ENCODE results near the gene PCBP3. TPM values are rescaled to one million over a fixed set of nuclear protein-coding genes. Genes with fewer than 3 reads are reported as not detected.

The PCBP3 gene
- total and polyA plus RNA-seq, 10 of the 15 experiments (the other 5 are each of a cell fraction or from before 2014, with no cell fraction given): 0.09 to 1.3 (median 0.46) TPM; not detected in 3

GRCh38 chr21:45718413-45718812 lies 74.9 kb downstream of the PCBP3 start:
- Histone ChIP-seq H3K27ac (ENCODE audit: control insufficient read depth, insufficient read depth) (no peak overlapping the region), H3K4me1 (ENCODE audit: control insufficient read depth, insufficient read depth, low read length) (peaks cover 9% of the 10 kb centered on the region), H3K79me2 (ENCODE audit: control insufficient read depth, insufficient read depth, low read length) (no peaks in the 10 kb centered on the region), H3K4me2 (ENCODE audit: control insufficient read depth, insufficient read depth) (no peak overlapping the region), H2AFZ (ENCODE audit: control insufficient read depth, low read depth, low read length) (no peak overlapping the region), H4K20me1 (ENCODE audit: control insufficient read depth, insufficient read depth) (no peaks in the 10 kb centered on the region), H3K9me3 (replicated peaks; ENCODE audit: control insufficient read depth, insufficient read depth, low read length) (no peaks in the 10 kb centered on the region), H3K9ac (ENCODE audit: control insufficient read depth, insufficient read depth, low read length) (no peak overlapping the region), H3K27me3 (replicated peaks in 1 of 2; ENCODE audit: control insufficient read depth in 2 of 2, insufficient read depth in 2 of 2, low read length in 1 of 2) (no peaks in the 10 kb centered on the region), H3K4me3 (no peak overlapping the region), H3K36me3 (ENCODE audit: control insufficient read depth in 2 of 2, insufficient read depth in 2 of 2, low read length in 1 of 2) (no peaks in the 10 kb centered on the region)
- RAD21 ChIA-PET (ENCODE audit: unreplicated experiment): no interaction called here
- TF ChIP-seq SUPT20H (IDR thresholded peaks at IDR 0.05; ENCODE audit: borderline replicate concordance, control insufficient read depth, low read depth, low read length): no peak
- no peak for TF ChIP-seq PRDM15 (CRISPR knock-in tag; IDR thresholded peaks at IDR 0.05)
- no peak for TF ChIP-seq SIX5 (IDR thresholded peaks at IDR 0.05; ENCODE audit: low read depth, low read length, severe bottlenecking)
- no peak for TF ChIP-seq RUNX3 (IDR thresholded peaks at IDR 0.05; ENCODE audit: low read length)
- no peak for TF ChIP-seq ZBTB4 (CRISPR knock-in tag; IDR thresholded peaks at IDR 0.05)
- TF ChIP-seq POLR2A (IDR thresholded peaks at IDR 0.05; ENCODE audit: low read depth, low read length): no peak
- TF ChIP-seq SP1 (IDR thresholded peaks at IDR 0.05; ENCODE audit: low read depth, low read length): no peak
- FAIRE-seq (no peak), ATAC-seq (no peak), DNase-seq (ENCODE audit: low read depth, low spot score) (no peak)
- POLR2A ChIA-PET: no interaction called here
- no TSS peak for BruUV-seq (replicated peaks)
- WGBS (ENCODE audit: insufficient coverage, insufficient replicate concordance, low lambda C conversion rate, missing lambda C conversion rate): 77% methylated on average over 5 of the region's 5 CpGs
- CTCF ChIA-PET: no interaction called here
- intact Hi-C loops (cut with micrococcal nuclease; ENCODE audit: unreplicated experiment): no loop called here
- SMC1A ChIA-PET (ENCODE audit: uncharacterized antibody, unreplicated experiment): interaction anchor here (1.2 kb wide), 1 partner anchor 27 kb away, joined by 3 read pairs; no protein-coding TSS in a partner anchor
- in situ Hi-C loops (cut with MboI): no loop called here

Data from GM12878 (cell line).